GM21717 (cell line): ENCODE results near the gene PTPRJ.
A peak's percentile ranks its signal among the peaks of the same experiment; 100 is the strongest.
"Not testable (repeated sequence)": the region's sequence is repeated elsewhere in the genome, so short reads cannot be mapped to it uniquely, and the experiment has no call there.

Experiments used
- ATAC-seq: cut with Tn5 transposase; IDR thresholded peaks from one replicate; pipeline ENCODE4 v1.9.1; 2021; ENCODE audit warnings: mild to moderate bottlenecking, moderate library complexity; ENCODE audit not compliant: unreplicated experiment

The PTPRJ gene

DNA sequence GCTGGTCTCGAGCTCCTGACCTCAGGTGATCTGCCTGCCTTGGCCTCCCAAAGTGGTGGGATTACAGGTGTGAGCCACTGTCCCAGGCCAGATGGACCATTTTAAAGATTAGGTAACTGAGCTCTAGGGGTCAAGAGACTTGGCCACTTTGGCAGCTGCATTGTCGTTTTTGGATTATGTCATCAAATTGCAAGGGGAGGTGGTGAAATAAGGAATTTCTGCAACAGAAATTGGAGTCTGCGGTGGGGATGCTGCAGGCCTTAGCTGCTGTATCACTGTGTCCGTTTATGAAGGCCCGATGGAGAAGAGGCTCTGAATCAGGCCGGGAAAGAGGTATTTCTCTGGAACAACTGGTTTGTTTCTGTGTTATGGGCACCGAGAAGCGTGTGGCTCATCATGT, 34.6 kb downstream of the PTPRJ start:
- no peak for ATAC-seq

DNA sequence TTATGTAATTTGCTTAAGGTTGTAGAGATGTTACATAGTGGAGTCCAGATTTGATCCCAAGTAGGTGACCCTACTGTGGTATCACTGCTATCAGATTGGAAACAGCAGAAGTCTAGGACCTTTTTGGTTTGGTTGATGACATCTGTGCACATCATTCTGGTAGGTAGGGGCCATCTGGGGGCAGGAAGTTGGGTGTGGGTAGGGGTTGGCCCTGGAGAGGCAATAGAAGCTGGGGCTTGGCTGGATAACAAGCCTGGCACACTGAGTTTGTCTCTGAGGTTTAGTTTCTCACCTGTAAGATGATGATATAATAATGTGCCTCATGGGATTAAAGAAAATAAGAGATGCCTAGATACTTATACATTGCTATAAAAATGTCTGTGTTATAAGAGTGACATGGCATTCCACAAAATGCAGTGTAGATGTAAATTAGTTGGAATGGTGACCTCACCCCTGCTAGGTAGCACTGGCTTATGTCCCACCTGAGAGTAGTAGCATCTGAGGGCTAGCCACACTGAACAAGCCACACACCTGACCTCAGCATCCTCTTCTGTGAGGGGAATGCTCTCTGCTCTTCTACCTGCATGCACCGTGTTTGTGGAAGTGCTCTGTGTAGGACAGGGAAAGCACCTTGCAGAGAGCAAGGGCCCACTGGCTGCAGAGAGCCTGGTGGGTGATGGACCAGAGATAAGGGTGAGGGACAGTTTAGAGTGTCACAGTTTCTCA, 36.9 kb downstream of the PTPRJ start:
- no peak for ATAC-seq

- no peak for ATAC-seq
These were observed 37.6 kb downstream of the PTPRJ start for GRCh38 chr11:48017831-48018527.

- ATAC-seq = no peak
These were observed 38.3 kb downstream of the PTPRJ start for GRCh38 chr11:48018528-48019216.

GRCh38 chr11:48019217-48019584, 38.8 kb downstream of the PTPRJ start:
- no peak for ATAC-seq

DNA sequence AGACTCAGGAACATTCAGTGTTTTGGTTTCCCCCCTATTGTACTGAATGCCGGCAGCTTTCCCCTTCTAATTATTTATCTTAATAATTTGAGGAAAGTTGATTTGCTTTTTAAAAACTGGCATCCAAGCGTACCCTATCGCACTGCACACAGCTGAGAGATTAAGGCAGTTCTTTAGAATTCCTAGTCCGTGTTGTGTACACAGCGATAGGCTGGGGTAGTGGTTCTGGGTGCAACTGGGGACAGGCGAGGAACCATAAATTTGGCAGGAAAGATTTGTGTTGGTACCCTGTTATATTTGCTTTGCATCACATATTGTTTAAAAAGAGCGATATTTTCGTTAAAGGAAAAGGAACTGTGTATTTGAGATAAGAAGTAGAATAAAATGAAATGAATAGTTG, 39.2 kb downstream of the PTPRJ start:
- ATAC-seq = no peak

GRCh38 chr11:48020092-48020755, 39.9 kb downstream of the PTPRJ start:
- peak; percentile 80 for ATAC-seq

DNA sequence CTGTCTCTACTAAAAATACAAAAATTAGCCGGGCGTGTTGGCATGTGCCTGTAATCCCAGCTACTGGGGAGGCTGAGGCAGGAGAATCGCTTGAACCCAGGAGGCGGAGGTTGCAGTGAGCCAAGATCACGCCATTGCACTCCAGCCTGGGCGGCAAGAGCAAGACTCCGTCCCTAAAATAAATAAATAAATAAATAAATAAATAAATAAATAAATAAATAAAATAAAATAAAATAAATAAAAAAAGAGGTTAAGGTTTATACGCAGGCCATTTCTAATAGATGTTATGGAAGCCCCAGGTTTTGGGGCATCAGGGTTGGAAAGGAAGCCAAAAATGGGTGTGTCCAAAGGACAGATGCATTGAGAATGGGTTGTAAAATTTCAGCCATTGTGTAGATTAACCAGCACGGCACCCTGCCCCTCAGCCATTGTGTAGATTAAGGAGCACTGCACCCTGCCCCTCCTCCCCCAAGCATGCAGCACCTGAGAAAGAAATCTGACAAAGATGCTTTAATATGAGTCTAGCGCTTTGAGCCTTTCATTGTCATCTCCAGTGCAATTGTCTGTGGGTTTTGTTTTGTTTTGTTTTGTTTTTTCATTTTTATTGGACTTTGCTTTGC, 41.0 kb downstream of the PTPRJ start:
- ATAC-seq = not testable (repeated sequence)

DNA sequence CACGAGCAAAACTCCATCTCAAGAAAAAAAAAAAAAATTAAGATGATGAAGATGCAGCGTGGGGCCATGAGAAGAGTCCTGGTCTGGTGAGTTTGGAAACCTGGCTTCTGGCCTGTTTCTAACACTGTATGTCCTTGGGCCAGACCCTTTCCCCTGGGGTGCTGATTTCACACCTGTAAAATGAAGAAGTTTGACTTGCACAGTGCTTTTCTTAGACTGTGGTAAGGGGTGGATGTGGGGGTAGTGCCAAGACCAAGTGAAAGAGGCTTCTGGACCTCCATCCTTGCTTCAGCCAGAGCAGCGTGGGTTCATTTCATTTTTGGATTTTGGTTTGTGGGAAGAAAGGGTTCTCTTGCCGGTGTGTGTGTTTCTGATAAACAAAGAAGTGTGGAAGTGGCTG, 42.1 kb downstream of the PTPRJ start:
- ATAC-seq = no peak

DNA sequence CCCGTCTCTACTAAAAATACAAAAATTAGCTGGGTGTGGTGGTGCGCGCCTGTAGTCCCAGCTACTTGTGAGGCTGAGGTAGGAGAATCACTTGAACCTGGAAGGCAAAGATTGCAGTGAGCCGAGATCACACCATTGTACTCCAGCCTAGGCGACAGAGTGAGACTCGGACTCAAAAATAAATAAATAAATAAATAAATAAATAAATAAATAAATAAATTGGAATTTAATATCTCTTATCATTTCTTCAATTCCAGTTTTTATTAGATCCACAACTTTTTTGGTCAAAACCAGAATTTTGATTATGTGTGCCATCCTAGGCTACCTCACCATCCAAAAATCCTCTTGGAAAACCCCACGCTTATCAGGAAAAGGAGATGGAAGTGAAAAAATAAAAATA, 43.2 kb downstream of the PTPRJ start:
- not testable (repeated sequence) for ATAC-seq

DNA sequence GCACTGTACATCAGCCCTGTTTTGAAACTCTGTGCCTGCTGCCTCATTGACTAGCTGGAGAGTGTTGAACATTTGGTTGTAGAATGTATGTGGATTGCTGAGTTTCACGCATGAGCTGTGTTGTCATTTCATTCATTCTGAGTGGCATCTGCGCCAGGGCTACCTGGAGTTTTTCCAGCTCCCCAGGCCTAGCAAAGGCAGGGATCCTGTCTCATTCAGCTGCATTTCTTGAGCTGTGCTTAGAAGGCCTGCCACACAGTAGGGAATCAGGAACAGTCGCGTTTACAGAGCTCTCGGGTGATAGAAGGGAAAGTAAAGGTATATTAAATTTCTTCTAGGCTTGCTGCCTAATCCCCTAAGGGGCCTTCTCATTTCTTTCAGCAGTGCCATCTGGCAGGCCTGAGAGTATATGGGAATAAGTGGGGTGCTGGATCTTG, 44.3 kb downstream of the PTPRJ start:
- no peak for ATAC-seq

GRCh38 chr11:48025293-48025983, 45.1 kb downstream of the PTPRJ start:
- no peak for ATAC-seq

DNA sequence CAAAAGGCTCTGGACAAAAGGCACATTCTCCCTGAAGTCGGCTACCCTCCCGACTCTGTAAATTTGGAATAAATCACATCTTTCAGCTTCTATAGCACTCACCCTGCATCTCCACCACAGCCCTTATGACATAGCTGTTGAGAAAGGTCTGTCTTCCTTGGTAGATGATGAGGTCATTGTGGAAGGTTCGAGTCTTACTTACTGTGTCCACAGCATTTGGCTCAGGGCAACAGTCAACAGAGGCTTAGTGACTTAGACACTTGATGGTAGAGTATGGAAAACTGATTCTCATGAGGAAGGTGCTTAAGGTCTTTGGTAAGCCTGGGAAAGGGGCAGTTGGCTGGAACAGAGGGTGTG, 45.6 kb downstream of the PTPRJ start:
- no peak for ATAC-seq

- ATAC-seq = no peak
These were observed 48.7 kb downstream of the PTPRJ start for GRCh38 chr11:48028914-48029680.

DNA sequence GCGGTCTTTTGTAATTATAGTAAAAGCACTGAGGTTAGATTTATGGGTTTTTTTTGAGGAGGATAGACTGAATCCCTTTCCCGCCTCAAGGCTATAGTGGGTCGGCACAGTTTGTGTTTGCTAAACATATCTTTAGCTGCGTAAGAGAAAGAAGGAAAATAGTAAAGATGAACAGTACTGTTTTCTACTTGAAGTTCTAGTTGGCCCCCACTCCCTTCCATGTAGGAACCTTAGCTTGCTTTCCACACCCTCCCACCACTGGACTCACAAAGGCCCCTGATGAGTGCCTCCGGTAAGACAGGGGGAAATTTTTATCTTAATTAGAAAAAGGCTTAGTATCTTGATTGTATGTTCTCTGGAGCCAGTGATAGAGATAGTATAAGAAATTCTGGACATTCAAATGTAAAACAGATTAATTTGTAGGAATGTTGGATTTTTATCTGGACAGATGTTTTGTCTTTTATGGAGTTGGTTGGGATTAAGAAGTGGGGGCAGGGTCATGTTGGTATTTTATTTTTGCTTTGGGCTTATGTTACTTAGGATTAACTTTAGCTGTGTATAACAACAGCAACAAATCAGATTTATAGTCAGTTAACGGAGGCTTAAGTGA, 49.4 kb downstream of the PTPRJ start:
- no peak for ATAC-seq

DNA sequence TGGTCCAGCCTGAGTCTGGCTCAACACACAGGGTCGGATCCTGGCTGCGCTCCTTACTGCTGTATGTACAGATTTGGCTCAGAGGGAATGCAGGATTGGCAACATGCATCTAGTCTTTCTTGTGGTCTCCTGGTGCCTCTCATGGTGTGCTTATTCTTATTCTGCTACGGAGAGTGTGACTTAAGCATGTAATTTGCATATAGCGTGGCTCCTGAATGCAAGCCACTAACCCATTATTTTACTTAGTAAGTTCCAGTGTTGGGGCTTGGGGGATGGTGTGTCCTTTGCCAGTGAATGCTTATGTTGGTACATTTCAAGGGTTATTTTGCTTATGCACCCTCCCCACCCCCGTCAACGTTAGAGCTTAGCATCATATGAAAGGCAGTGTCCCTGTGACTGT, 51.2 kb downstream of the PTPRJ start:
- ATAC-seq = peak; percentile 46

DNA sequence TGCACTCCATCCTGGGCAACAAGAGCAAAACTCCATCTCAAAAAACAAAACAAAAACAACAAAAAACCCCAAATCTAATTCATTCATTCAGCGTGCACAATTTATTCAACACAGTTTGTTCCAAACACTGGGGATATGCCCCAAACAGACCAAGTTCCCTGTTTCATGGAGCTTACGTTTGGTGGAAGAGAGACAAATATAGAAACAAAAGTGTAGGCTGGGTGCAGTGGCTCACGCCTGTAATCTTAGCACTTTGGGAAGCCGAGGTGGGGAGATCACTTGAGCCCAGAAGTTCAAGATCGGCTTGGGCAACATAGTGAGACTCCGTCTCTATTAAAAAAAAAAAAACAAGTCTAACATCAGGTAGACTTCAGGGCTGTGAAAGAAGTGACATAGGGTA, 52.4 kb downstream of the PTPRJ start:
- ATAC-seq = no peak

DNA sequence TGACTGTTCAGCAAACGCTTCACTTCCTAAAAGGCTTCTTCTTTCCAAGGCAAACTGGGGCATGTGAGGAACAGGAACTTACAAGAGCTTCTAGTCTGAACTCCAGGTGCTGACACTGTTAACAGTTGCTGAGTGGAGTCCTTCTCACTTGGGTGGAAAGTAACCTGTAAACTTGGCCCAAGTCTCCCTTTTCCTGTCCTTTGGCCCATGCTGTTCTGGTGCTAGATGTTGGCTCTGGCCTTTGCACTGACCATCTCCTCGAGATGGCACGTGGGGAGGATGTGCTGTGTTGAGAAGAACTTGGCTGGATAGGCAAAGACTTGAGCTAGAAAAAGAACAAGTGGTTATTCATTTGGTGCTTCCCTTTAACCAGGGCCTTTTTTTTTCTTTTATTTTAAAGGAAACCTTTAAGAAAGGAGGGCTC, 53.6 kb downstream of the PTPRJ start:
- ATAC-seq = no peak
